SK-N-SH (cell line): Measurements from ENCODE around the gene KRTAP10-5. TPM values are rescaled to one million over a fixed set of nuclear protein-coding genes. Genes with fewer than 3 reads are reported as not detected.

Source experiments
- CTCF ChIA-PET: fragments of 300-600, 350-600 bp; formaldehyde crosslinking; extraction: SDS; loops from one replicate; lab custom pipeline; 2021; lab: Yijun Ruan, JAX
- POLR2A ChIA-PET: fragments of 350-600 bp; sonication (Branson Sonifier 250); formaldehyde crosslinking; extraction: SDS; loops from one replicate; lab custom pipeline; 2020; ENCODE audit warnings: antibody characterized with exemption, inconsistent platforms; lab: Yijun Ruan, JAX
- DNase-seq: peaks from one replicate; pipeline ENCODE4 v3.0.0; 2012
- H2AFZ ChIP-seq: fragments of 200-600 bp; sonication (generic); 2 replicates; pipeline ENCODE4 v1.8.1; 2016; ENCODE audit warnings: antibody characterized with exemption, mild to moderate bottlenecking, low read depth
- H3F3A ChIP-seq: fragments of 200-600 bp; sonication (generic); replicated peaks from 2 replicates; pipeline ENCODE3; 2016; ENCODE audit warnings: antibody characterized with exemption, mild to moderate bottlenecking; ENCODE audit not compliant: insufficient read depth
- H3K27ac ChIP-seq, 2 experiments: fragments of 200-500 bp in 1 of 2; fragments of 200-600 bp in 1 of 2; sonication (Bioruptor generic) in 1 of 2; sonication (generic), shearing (Covaris generic) in 1 of 2; 2 replicates each; pipeline versions ENCODE4 v1.5.1 to v1.6.1; 2014 to 2016; ENCODE audit warnings: low read depth in 2 of 2, inconsistent platforms in 1 of 2, low read length in 1 of 2, mild to moderate bottlenecking in 1 of 2, mixed read lengths in 1 of 2
- H3K27me3 ChIP-seq: fragments of 200-600 bp; sonication (generic), shearing (Covaris generic); 2 replicates; pipeline ENCODE4 v1.6.1; 2016; ENCODE audit warnings: mixed run types; ENCODE audit not compliant: insufficient read depth
- H3K36me3 ChIP-seq, 2 experiments: fragments of 200-500 bp in 1 of 2; fragments of 200-600 bp in 1 of 2; sonication (Bioruptor generic) in 1 of 2; sonication (generic) in 1 of 2; replicated peaks in 1 of 2; 2 replicates each; pipeline versions ENCODE3 to v1.5.1; 2014 to 2016; ENCODE audit warnings: low read length in 1 of 2, mild to moderate bottlenecking in 1 of 2; ENCODE audit not compliant: insufficient read depth in 2 of 2, control insufficient read depth in 1 of 2
- H3K4me1 ChIP-seq, 2 experiments: fragments of 200-500 bp in 1 of 2; fragments of 200-600 bp in 1 of 2; sonication (Bioruptor generic) in 1 of 2; sonication (generic), shearing (Covaris generic) in 1 of 2; 2 replicates each; pipeline versions ENCODE4 v1.5.1 to v1.6.1; 2014 to 2016; ENCODE audit warnings: low read depth in 1 of 2, low read length in 1 of 2, mixed run types in 1 of 2; ENCODE audit not compliant: insufficient read depth in 2 of 2, control insufficient read depth in 1 of 2
- H3K4me2 ChIP-seq: fragments of 200-600 bp; sonication (generic), shearing (Covaris generic); 2 replicates; pipeline ENCODE4 v1.6.1; 2017; ENCODE audit warnings: mixed run types
- H3K4me3 ChIP-seq, 2 experiments: fragments of 200-500 bp in 1 of 2; fragments of 200-600 bp in 1 of 2; sonication (Bioruptor generic) in 1 of 2; sonication (generic), shearing (Covaris generic) in 1 of 2; 2 replicates each; pipeline versions ENCODE4 v1.5.1 to v1.8.1; 2014 to 2016; ENCODE audit warnings: low read depth in 2 of 2, inconsistent platforms in 1 of 2, low read length in 1 of 2, mild to moderate bottlenecking in 1 of 2, mixed read lengths in 1 of 2, moderate library complexity in 1 of 2
- H3K79me2 ChIP-seq: fragments of 200-600 bp; sonication (generic); 2 replicates; pipeline ENCODE4 v1.8.1; 2017; ENCODE audit warnings: mild to moderate bottlenecking; ENCODE audit not compliant: insufficient read depth
- H3K9ac ChIP-seq: fragments of 200-600 bp; sonication (generic); 2 replicates; pipeline ENCODE4 v1.6.1; 2017; ENCODE audit warnings: mixed run types
- H3K9me2 ChIP-seq: fragments of 200-600 bp; sonication (generic); 2 replicates; pipeline ENCODE4 v1.6.1; 2017; ENCODE audit warnings: mixed run types
- H3K9me3 ChIP-seq: fragments of 200-600 bp; sonication (generic); 2 replicates; pipeline ENCODE4 v1.6.1; 2017; ENCODE audit warnings: mixed run types, mild to moderate bottlenecking, moderate library complexity
- H4K20me1 ChIP-seq: fragments of 200-600 bp; sonication (generic); 2 replicates; pipeline ENCODE4 v1.6.1; 2017; ENCODE audit warnings: mild to moderate bottlenecking, mixed run types; ENCODE audit not compliant: insufficient read depth
- CHD2 ChIP-seq: fragments of 150-350 bp; IDR thresholded peaks from 2 replicates; pipeline ENCODE4 v1.6.1; 2018; ENCODE audit warnings: low read length; ENCODE audit not compliant: partially characterized antibody
- ELF1 ChIP-seq: IDR thresholded peaks from 2 replicates; pipeline ENCODE4 v1.4.0; 2012
- EP300 ChIP-seq, 2 experiments: IDR thresholded peaks; 2 replicates each; pipeline versions ENCODE4 v1.4.0 to v1.6.1; 2012; ENCODE audit warnings: borderline replicate concordance in 1 of 2, low read depth in 1 of 2, low read length in 1 of 2
- EZH2phosphoT487 ChIP-seq: fragments of 200-600 bp; sonication (generic); IDR thresholded peaks from 2 replicates; pipeline ENCODE4 v1.6.1; 2017; ENCODE audit warnings: low read depth, mixed run types, mild to moderate bottlenecking, antibody characterized with exemption, moderate library complexity, borderline replicate concordance
- FOXJ3 ChIP-seq: sonication (generic); formaldehyde crosslinking; IDR thresholded peaks from 2 replicates; pipeline ENCODE4 v1.5.1; 2020; ENCODE audit warnings: mild to moderate bottlenecking, missing genetic modification reagents
- FOXM1 ChIP-seq: IDR thresholded peaks from 2 replicates; pipeline ENCODE4 v1.4.0; 2012; ENCODE audit warnings: low read depth, mild to moderate bottlenecking
- GATA2 ChIP-seq: sonication (generic); formaldehyde crosslinking; IDR thresholded peaks from 2 replicates; pipeline ENCODE4 v1.5.0; 2020; ENCODE audit warnings: mild to moderate bottlenecking, missing genetic modification reagents
- MXI1 ChIP-seq: IDR thresholded peaks from 2 replicates; pipeline ENCODE4 v1.6.1; 2012; ENCODE audit warnings: mild to moderate bottlenecking, low read depth, low read length, improper control_type of control experiment
- NRF1 ChIP-seq: IDR thresholded peaks from 2 replicates; pipeline ENCODE4 v1.6.1; 2012; ENCODE audit warnings: low read depth, mild to moderate bottlenecking, low read length
- PBX3 ChIP-seq: IDR thresholded peaks from 2 replicates; pipeline ENCODE4; 2012
- RAD21 ChIP-seq: IDR thresholded peaks from 2 replicates; pipeline ENCODE4 v1.6.1; 2012; ENCODE audit warnings: mild to moderate bottlenecking, low read length
- RCOR1 ChIP-seq: fragments of 150-350 bp; IDR thresholded peaks from 2 replicates; pipeline ENCODE4 v1.6.1; 2017; ENCODE audit warnings: antibody characterized with exemption, low read length
- REST ChIP-seq: IDR thresholded peaks from 2 replicates; pipeline ENCODE4 v1.6.1; 2012; ENCODE audit warnings: mild to moderate bottlenecking, low read depth, low read length, moderate library complexity
- RFX5 ChIP-seq: IDR thresholded peaks from 2 replicates; pipeline ENCODE4 v1.6.1; 2012; ENCODE audit warnings: mild to moderate bottlenecking, improper control_type of control experiment, low read length
- RXRA ChIP-seq: IDR thresholded peaks from 2 replicates; pipeline ENCODE4 v1.4.0; 2012; ENCODE audit warnings: low read depth, mild to moderate bottlenecking, borderline replicate concordance
- SIN3A ChIP-seq: IDR thresholded peaks from 2 replicates; pipeline ENCODE4 v1.6.1; 2012; ENCODE audit warnings: low read depth, mild to moderate bottlenecking, low read length, moderate library complexity, borderline replicate concordance
- SMC3 ChIP-seq: IDR thresholded peaks from 2 replicates; pipeline ENCODE4 v1.6.1; 2012; ENCODE audit warnings: low read depth, low read length, improper control_type of control experiment
- TEAD4 ChIP-seq: IDR thresholded peaks from 2 replicates; pipeline ENCODE4 v1.4.0; 2012; ENCODE audit warnings: mild to moderate bottlenecking, borderline replicate concordance; ENCODE audit not compliant: insufficient read depth
- USF2 ChIP-seq: fragments of 150-350 bp; IDR thresholded peaks from 2 replicates; pipeline ENCODE4 v1.6.1; 2017; ENCODE audit warnings: antibody characterized with exemption, low read length, low read depth, borderline replicate concordance
- ZBTB33 ChIP-seq: IDR thresholded peaks from 2 replicates; pipeline ENCODE4 v1.4.0; 2012; ENCODE audit warnings: low read depth, borderline replicate concordance
- WGBS: methylation state at CpG from one replicate; pipeline ENCODE4 v1.1.6; 2017; ENCODE audit warnings: low lambda C conversion rate; 5-methylcytosine and 5-hydroxymethylcytosine counted together
- polyA plus RNA-seq, 3 experiments: library from polyadenylated mRNA; depleted of rRNA; stranded (reverse); fragments of >200 nt; gene quantifications; 2 replicates each; pipeline ENCODE4 v1.2.3, GENCODE V29; 2012

Gene KRTAP10-5
- polyA plus RNA-seq, 1 of the 3 experiments (the other 2 are of a cell fraction), result not detected

DNA sequence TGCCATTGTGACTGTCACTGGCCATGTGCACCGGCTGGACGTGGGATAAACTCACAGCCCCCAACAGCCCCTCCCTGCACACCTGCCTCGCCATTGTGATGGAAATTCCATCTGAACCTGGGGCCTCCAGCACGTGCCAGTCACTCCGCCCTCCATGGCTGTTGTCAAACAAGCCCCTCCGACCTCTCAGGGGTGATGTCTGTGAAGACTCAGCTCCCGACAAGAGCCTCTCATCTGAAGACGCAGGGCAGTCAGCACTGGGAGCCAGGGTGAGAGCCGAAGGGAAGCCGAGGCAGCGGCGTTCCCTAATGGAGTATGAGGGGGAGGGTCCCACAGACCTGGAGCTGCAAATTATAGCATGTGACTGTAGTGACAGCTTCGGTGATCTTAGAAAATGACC is 27.7 kb downstream of the KRTAP10-5 start:
- H3K4me1 ChIP-seq, result no peaks in the 10 kb centered on the region
- H3K27me3 ChIP-seq, result peaks cover 61% of the 10 kb centered on the region
- H3K9ac ChIP-seq, result no peak overlapping the region
- no peaks in the 10 kb centered on the region for H3K9me2 ChIP-seq
- no peaks in the 10 kb centered on the region for H3F3A ChIP-seq
- no peak for TF ChIP-seq TEAD4
- TF ChIP-seq RCOR1, result no peak
- TF ChIP-seq NRF1, result no peak
- TF ChIP-seq ZBTB33, result no peak
- TF ChIP-seq FOXM1, result no peak
- no peak for TF ChIP-seq EP300 (IDR thresholded peaks at IDR 0.05; ENCODE audit: borderline replicate concordance in 1 of 2, low read depth in 1 of 2, low read length in 1 of 2)
- no peak for TF ChIP-seq SIN3A
- TF ChIP-seq PBX3, result no peak
- no peak for TF ChIP-seq RXRA
- TF ChIP-seq RAD21, result no peak
- no peak for TF ChIP-seq GATA2 (CRISPR knock-in tag)
- TF ChIP-seq REST, result no peak
- no peak for TF ChIP-seq ELF1
- TF ChIP-seq EZH2phosphoT487, result no peak
- no peak for TF ChIP-seq FOXJ3
- TF ChIP-seq SMC3, result no peak
- TF ChIP-seq RFX5, result no peak
- no peak for TF ChIP-seq MXI1
- no peak for TF ChIP-seq USF2
- no peak for TF ChIP-seq CHD2
- H3K9me3 ChIP-seq, result no peaks in the 10 kb centered on the region
- H3K4me2 ChIP-seq, result no peak overlapping the region
- WGBS, result 31% methylated on average over 10 of the region's 13 CpGs
- no peaks in the 10 kb centered on the region for H3K79me2 ChIP-seq
- ChIA-PET CTCF (no interaction called here), POLR2A (no interaction called here)
- no peak for DNase-seq
- H4K20me1 ChIP-seq, result no peaks in the 10 kb centered on the region
- H3K27ac ChIP-seq, result no peak overlapping the region
- H3K36me3 ChIP-seq, result no peaks in the 10 kb centered on the region
- no peak overlapping the region for H3K4me3 ChIP-seq
- H2AFZ ChIP-seq, result no peak overlapping the region
